HepG2 (cell line): ENCODE measurements around the gene SSBP4. TPM values are rescaled to one million over a fixed set of nuclear protein-coding genes. Genes with fewer than 3 reads are reported as not detected.

Experiments
- ADNP ChIP-seq: sonication (generic); formaldehyde crosslinking; IDR thresholded peaks from 2 replicates; pipeline ENCODE4 v1.4.0; 2020; ENCODE audit warnings: missing genetic modification reagents
- AGO2 ChIP-seq: fragments of 200-400 bp; formaldehyde crosslinking; optimal IDR thresholded peaks from 2 replicates; pipeline ENCODE3; 2017; ENCODE audit warnings: mild to moderate bottlenecking, low read depth, low read length, moderate library complexity
- BCL3 ChIP-seq: sonication (generic); formaldehyde crosslinking; IDR thresholded peaks from 2 replicates; pipeline ENCODE4 v1.5.1; 2020; ENCODE audit warnings: mild to moderate bottlenecking, missing genetic modification reagents, moderate library complexity
- BCL6 ChIP-seq: IDR thresholded peaks from 2 replicates; pipeline ENCODE4 v1.6.1; 2016; ENCODE audit warnings: missing genetic modification reagents, missing compliant biosample characterization
- CHCHD3 ChIP-seq: sonication (generic); formaldehyde crosslinking; IDR thresholded peaks from 2 replicates; pipeline ENCODE4 v1.8.0; 2022; ENCODE audit warnings: mild to moderate bottlenecking, missing genetic modification reagents, moderate library complexity
- ELF4 ChIP-seq: sonication (generic); formaldehyde crosslinking; IDR thresholded peaks from 2 replicates; pipeline ENCODE4 v1.5.0; 2020; ENCODE audit warnings: missing genetic modification reagents, mild to moderate bottlenecking, moderate library complexity, borderline replicate concordance
- FUBP1 ChIP-seq: sonication (generic); formaldehyde crosslinking; IDR thresholded peaks from 2 replicates; pipeline ENCODE4 v1.5.1; 2020; ENCODE audit warnings: missing genetic modification reagents, mild to moderate bottlenecking, borderline replicate concordance
- HDAC1 ChIP-seq: sonication (generic); formaldehyde crosslinking; IDR thresholded peaks from 2 replicates; pipeline ENCODE4 v1.5.1; 2020; ENCODE audit warnings: mild to moderate bottlenecking, missing genetic modification reagents
- HIC2 ChIP-seq: sonication (generic); formaldehyde crosslinking; IDR thresholded peaks from 2 replicates; pipeline ENCODE4 v1.9.0; 2022; ENCODE audit warnings: low read depth, missing genetic modification reagents
- HOXD1 ChIP-seq: sonication (generic); formaldehyde crosslinking; IDR thresholded peaks from 2 replicates; pipeline ENCODE4 v1.5.0; 2020; ENCODE audit warnings: missing genetic modification reagents
- LCORL ChIP-seq, 2 experiments: fragments of 450-650 bp in 1 of 2; sonication (generic) in 1 of 2; formaldehyde crosslinking in 1 of 2; IDR thresholded peaks; 2 replicates each; pipeline versions ENCODE4 v1.5.0 to v1.6.1; 2017 to 2020; ENCODE audit warnings: antibody characterized with exemption in 1 of 2, missing genetic modification reagents in 1 of 2
- SKI ChIP-seq: fragments of 450-650 bp; IDR thresholded peaks from one replicate; pipeline ENCODE4 v1.6.1; 2018; ENCODE audit warnings: mild to moderate bottlenecking; ENCODE audit not compliant: partially characterized antibody
- ZBTB1 ChIP-seq: sonication (generic); formaldehyde crosslinking; IDR thresholded peaks from 2 replicates; pipeline ENCODE4 v1.4.0; 2020; ENCODE audit warnings: missing genetic modification reagents, borderline replicate concordance
- ZNF557 ChIP-seq: sonication (generic); formaldehyde crosslinking; IDR thresholded peaks from 2 replicates; pipeline ENCODE4 v1.4.0; 2020; ENCODE audit warnings: missing genetic modification reagents
- polyA plus RNA-seq, 8 experiments: library from polyadenylated mRNA; depleted of rRNA in 3 of 8; stranded (reverse) in 7 of 8; unstranded in 1 of 8; fragments of >200 nt; fragmentation: Illumina TruSeq in 4 of 8; extraction: Trizol in 4 of 8; gene quantifications; 2 replicates each; pipeline versions ENCODE4 v1.2.1 to v1.2.3, GENCODE V29; 2011 to 2016; ENCODE audit warnings: low read depth in 4 of 8, missing spikeins in 1 of 8, mixed read lengths in 1 of 8; ENCODE audit not compliant: insufficient read depth in 1 of 8
- total RNA-seq, 5 experiments: library from RNA; depleted of rRNA; stranded (reverse); fragments of >200 nt; fragmentation: Illumina TruSeq; extraction: Trizol; gene quantifications; 2 replicates each; pipeline ENCODE4 v1.2.3, GENCODE V29; 2016; ENCODE audit warnings: low read depth in 1 of 5
- TF ChIP-seq, protein P1 (sequence below): sonication (generic); formaldehyde crosslinking; IDR thresholded peaks from 2 replicates; pipeline ENCODE4 v1.5.1; 2020; ENCODE audit warnings: missing genetic modification reagents, mild to moderate bottlenecking, borderline replicate concordance
- TF ChIP-seq, protein P2 (sequence below): IDR thresholded peaks from 2 replicates; pipeline ENCODE4 v1.4.0; 2020; ENCODE audit warnings: mild to moderate bottlenecking, missing genetic modification reagents

The SSBP4 gene
- total and polyA plus RNA-seq, 2 of the 13 experiments (the other 11 are each of a cell fraction or from before 2014, with no cell fraction given) = 20.8 to 39.5 TPM

- peak; percentile 22; the same call in 1 of the 2 replicates for TF ChIP-seq BCL3 (CRISPR knock-in tag)
- peak; percentile 54 for TF ChIP-seq AGO2
- TF ChIP-seq FUBP1 (CRISPR knock-in tag) = 0 out of 2 replicates have a peak, but pooled peaks have one; percentile 34
- TF ChIP-seq HOXD1 (CRISPR knock-in tag) = no peak
- TF ChIP-seq ELF4 (CRISPR knock-in tag) = no peak
- peak; percentile 10 for TF ChIP-seq SKI
- TF ChIP-seq HIC2 (CRISPR knock-in tag) = peak; percentile 60; the same call in 1 of the 2 replicates
- no peak for TF ChIP-seq ZBTB1
- TF ChIP-seq ZNF557 (CRISPR knock-in tag) = no peak
- TF ChIP-seq BCL6 (CRISPR knock-in tag) = peak; percentile 51
- TF ChIP-seq HDAC1 (CRISPR knock-in tag) = peak; percentile 2; the same call in 1 of the 2 replicates
- TF ChIP-seq, protein P1, sequence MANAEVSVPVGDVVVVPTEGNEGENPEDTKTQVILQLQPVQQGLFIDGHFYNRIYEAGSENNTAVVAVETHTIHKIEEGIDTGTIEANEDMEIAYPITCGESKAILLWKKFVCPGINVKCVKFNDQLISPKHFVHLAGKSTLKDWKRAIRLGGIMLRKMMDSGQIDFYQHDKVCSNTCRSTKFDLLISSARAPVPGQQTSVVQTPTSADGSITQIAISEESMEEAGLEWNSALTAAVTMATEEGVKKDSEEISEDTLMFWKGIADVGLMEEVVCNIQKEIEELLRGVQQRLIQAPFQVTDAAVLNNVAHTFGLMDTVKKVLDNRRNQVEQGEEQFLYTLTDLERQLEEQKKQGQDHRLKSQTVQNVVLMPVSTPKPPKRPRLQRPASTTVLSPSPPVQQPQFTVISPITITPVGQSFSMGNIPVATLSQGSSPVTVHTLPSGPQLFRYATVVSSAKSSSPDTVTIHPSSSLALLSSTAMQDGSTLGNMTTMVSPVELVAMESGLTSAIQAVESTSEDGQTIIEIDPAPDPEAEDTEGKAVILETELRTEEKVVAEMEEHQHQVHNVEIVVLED = 0 out of 2 replicates have a peak, but pooled peaks have one; percentile 34
- no peak for TF ChIP-seq LCORL (IDR thresholded peaks at IDR 0.05)
- TF ChIP-seq LCORL (CRISPR knock-in tag; IDR thresholded peaks at IDR 0.05) = peak; percentile 62; the same call in 1 of the 2 replicates
- 0 out of 2 replicates have a peak, but pooled peaks have one; percentile 12 for TF ChIP-seq CHCHD3
- 0 out of 2 replicates have a peak, but pooled peaks have one; percentile 17 for TF ChIP-seq ADNP
- TF ChIP-seq, protein P2, sequence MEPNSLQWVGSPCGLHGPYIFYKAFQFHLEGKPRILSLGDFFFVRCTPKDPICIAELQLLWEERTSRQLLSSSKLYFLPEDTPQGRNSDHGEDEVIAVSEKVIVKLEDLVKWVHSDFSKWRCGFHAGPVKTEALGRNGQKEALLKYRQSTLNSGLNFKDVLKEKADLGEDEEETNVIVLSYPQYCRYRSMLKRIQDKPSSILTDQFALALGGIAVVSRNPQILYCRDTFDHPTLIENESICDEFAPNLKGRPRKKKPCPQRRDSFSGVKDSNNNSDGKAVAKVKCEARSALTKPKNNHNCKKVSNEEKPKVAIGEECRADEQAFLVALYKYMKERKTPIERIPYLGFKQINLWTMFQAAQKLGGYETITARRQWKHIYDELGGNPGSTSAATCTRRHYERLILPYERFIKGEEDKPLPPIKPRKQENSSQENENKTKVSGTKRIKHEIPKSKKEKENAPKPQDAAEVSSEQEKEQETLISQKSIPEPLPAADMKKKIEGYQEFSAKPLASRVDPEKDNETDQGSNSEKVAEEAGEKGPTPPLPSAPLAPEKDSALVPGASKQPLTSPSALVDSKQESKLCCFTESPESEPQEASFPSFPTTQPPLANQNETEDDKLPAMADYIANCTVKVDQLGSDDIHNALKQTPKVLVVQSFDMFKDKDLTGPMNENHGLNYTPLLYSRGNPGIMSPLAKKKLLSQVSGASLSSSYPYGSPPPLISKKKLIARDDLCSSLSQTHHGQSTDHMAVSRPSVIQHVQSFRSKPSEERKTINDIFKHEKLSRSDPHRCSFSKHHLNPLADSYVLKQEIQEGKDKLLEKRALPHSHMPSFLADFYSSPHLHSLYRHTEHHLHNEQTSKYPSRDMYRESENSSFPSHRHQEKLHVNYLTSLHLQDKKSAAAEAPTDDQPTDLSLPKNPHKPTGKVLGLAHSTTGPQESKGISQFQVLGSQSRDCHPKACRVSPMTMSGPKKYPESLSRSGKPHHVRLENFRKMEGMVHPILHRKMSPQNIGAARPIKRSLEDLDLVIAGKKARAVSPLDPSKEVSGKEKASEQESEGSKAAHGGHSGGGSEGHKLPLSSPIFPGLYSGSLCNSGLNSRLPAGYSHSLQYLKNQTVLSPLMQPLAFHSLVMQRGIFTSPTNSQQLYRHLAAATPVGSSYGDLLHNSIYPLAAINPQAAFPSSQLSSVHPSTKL = peak; percentile 37; the same call in 1 of the 2 replicates
These were observed 22.0 kb downstream of the SSBP4 start (continued) for GRCh38 chr19:18440936-18441803.
